Measurements from ENCODE around the gene IKZF5.

The IKZF5 gene

GRCh38 chr10:123013456-123014419, 5.1 kb upstream of the IKZF5 start:
- Histone ChIP-seq H3K4me3 (ENCODE audit: low read depth, low read length) (no peak overlapping the region), H3K27ac (no peak overlapping the region), H3K9me3 (ENCODE audit: severe bottlenecking) (no peaks in the 10 kb centered on the region), H3K36me3 (no peaks in the 10 kb centered on the region), H3K27me3 (ENCODE audit: insufficient read depth, low read depth, severe bottlenecking) (no peaks in the 10 kb centered on the region)
- TF ChIP-seq CTCF (IDR thresholded peaks at IDR 0.05; ENCODE audit: low read depth, low read length): no peak
- DNase-seq: no peak

- Histone ChIP-seq H3K36me3 (no peaks in the 10 kb centered on the region), H3K27ac (no peak overlapping the region), H3K9me3 (ENCODE audit: severe bottlenecking) (no peaks in the 10 kb centered on the region), H3K4me3 (ENCODE audit: low read depth, low read length) (no peak overlapping the region), H3K27me3 (ENCODE audit: insufficient read depth, low read depth, severe bottlenecking) (no peaks in the 10 kb centered on the region)
- DNase-seq: no peak
- TF ChIP-seq CTCF (IDR thresholded peaks at IDR 0.05; ENCODE audit: low read depth, low read length): no peak
Observed at GRCh38 chr10:123011987-123012386, 3.4 kb upstream of the IKZF5 start.

DNA sequence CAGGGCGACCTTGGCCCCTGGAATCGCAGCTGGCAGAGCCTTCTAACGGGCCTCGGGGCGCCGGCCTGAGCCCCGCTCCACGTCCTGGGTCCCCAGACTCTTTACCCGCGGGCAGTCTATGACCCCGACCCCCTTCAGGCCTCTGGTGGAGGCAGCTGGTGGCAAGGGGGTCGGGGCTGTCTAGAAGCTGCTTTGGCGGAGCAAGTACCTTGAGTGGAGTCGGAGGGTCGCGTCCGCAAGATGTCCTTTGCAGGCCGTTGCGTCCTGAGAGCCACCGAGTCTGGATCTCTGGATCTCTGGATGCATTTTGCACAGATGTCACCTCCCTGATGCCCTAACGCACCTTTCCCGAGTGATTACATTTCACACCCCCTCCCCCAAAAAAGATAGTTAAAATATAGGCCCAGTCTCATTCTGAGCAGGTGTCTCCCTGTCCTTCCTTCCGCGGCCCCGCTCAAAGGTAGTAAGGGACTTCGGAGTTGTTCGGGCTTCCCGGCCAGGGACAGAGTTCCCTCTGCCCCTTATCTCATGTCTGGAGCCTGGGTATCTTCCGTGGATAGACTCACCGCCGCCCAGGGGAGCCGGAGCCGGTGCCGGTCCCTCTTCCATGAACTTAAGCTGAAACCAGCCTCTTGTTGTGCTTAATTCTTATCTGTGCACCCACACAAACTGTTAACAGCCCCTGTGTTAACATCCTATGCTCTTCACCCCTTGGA, 668 bp upstream of the IKZF5 start:
- H3K27me3 ChIP-seq (ENCODE audit: insufficient read depth, low read depth, severe bottlenecking): no peaks in the 10 kb centered on the region
- DNase-seq: peak; percentile 8

GRCh38 chr10:123007558-123008354, 839 bp downstream of the IKZF5 start:
- H3K27me3 ChIP-seq (ENCODE audit: insufficient read depth, low read depth, severe bottlenecking): no peaks in the 10 kb centered on the region
- no peak for TF ChIP-seq CTCF (IDR thresholded peaks at IDR 0.05; ENCODE audit: low read depth, low read length)
- DNase-seq: peak; percentile 13
- H3K27ac ChIP-seq: peak overlapping the region; percentile 68
- no peaks in the 10 kb centered on the region for H3K36me3 ChIP-seq
- H3K4me3 ChIP-seq (ENCODE audit: low read depth, low read length): peak overlapping the region; percentile 84
- H3K9me3 ChIP-seq (ENCODE audit: severe bottlenecking): no peaks in the 10 kb centered on the region

More for the DNA sequence above, 668 bp upstream of the IKZF5 start:
- Histone ChIP-seq H3K27ac (peak overlapping the region; percentile 67), H3K36me3 (no peaks in the 10 kb centered on the region), H3K9me3 (ENCODE audit: severe bottlenecking) (no peaks in the 10 kb centered on the region), H3K4me3 (ENCODE audit: low read depth, low read length) (peak overlapping the region; percentile 84)
- no peak for TF ChIP-seq CTCF (IDR thresholded peaks at IDR 0.05; ENCODE audit: low read depth, low read length)

DNA sequence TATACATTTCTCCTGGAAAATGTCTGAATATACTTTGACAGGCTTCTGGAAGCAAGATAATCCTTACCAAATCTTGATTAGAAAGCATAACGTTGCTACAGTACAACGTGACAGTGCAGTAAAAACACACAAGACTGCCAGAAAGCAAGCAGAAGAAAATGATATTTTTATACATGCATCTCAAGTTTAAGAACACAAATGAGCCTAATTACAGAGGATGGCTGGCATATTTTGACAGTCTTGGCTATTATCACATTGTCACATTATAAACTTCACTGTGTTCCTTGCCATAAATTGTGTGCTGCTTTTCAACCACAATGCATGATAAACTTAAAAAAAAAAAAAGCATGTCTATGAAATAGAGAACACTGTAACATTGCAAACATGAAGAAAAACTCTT, 4.3 kb downstream of the IKZF5 start:
- Histone ChIP-seq H3K27me3 (ENCODE audit: insufficient read depth, low read depth, severe bottlenecking) (no peaks in the 10 kb centered on the region), H3K27ac (no peak overlapping the region), H3K4me3 (ENCODE audit: low read depth, low read length) (no peak overlapping the region), H3K36me3 (no peaks in the 10 kb centered on the region; the same call in 1 of the 2 replicates), H3K9me3 (ENCODE audit: severe bottlenecking) (no peaks in the 10 kb centered on the region)
- DNase-seq: no peak
- no peak for TF ChIP-seq CTCF (IDR thresholded peaks at IDR 0.05; ENCODE audit: low read depth, low read length)
